HEK293 (cell line): ENCODE data around the gene CD68.

Experiments used
- PBX3 ChIP-seq: sonication (generic); formaldehyde crosslinking; IDR thresholded peaks from 2 replicates; pipeline ENCODE4 v1.8.1; 2022; ENCODE audit warnings: mild to moderate bottlenecking, moderate library complexity, missing genetic modification reagents
- PRDM6 ChIP-seq: fragments of 450-650 bp; formaldehyde crosslinking; IDR thresholded peaks from 2 replicates; pipeline ENCODE4 v1.5.1; 2017; ENCODE audit warnings: missing biosample characterization, missing genetic modification characterization
- SP2 ChIP-seq: fragments of 450-650 bp; formaldehyde crosslinking; IDR thresholded peaks from 2 replicates; pipeline ENCODE4 v1.5.1; 2016; ENCODE audit warnings: missing biosample characterization, missing genetic modification characterization
- YY1 ChIP-seq: fragments of 450-650 bp; formaldehyde crosslinking; IDR thresholded peaks from 2 replicates; pipeline ENCODE4 v1.5.1; 2018; ENCODE audit warnings: missing biosample characterization, missing genetic modification characterization
- ZNF138 ChIP-seq: fragments of 450-650 bp; formaldehyde crosslinking; IDR thresholded peaks from 2 replicates; pipeline ENCODE4 v1.5.1; 2016; ENCODE audit warnings: missing biosample characterization, missing genetic modification characterization, borderline replicate concordance
- ZNF175 ChIP-seq: fragments of 450-650 bp; formaldehyde crosslinking; IDR thresholded peaks from 2 replicates; pipeline ENCODE4 v1.5.1; 2016; ENCODE audit warnings: missing biosample characterization, missing genetic modification characterization
- ZNF280D ChIP-seq: fragments of 450-650 bp; formaldehyde crosslinking; IDR thresholded peaks from 2 replicates; pipeline ENCODE4 v1.5.1; 2016; ENCODE audit warnings: missing biosample characterization, missing genetic modification characterization

GRCh38 chr17:7610641-7611040 is 31.2 kb downstream of the CD68 start:
- TF ChIP-seq PBX3 (CRISPR knock-in tag) (no peak), PRDM6 (tag by site-specific recombination) (no peak), ZNF280D (tag by site-specific recombination) (no peak), SP2 (tag by site-specific recombination) (no peak), ZNF138 (no peak), YY1 (tag by site-specific recombination) (no peak), ZNF175 (tag by site-specific recombination) (no peak)
